CD4-positive, alpha-beta T cell treated with Interleukin-6 for 4 hours (primary cell): ENCODE measurements around the gene TIGD6.
"Not testable (repeated sequence)": the region's sequence is repeated elsewhere in the genome, so short reads cannot be mapped to it uniquely, and the experiment has no call there.

Experiments used
- DNase-seq: peaks from one replicate; pipeline ENCODE4 v3.0.0-alpha.2; 2020; ENCODE audit warnings: mixed read lengths

TIGD6 gene

DNA sequence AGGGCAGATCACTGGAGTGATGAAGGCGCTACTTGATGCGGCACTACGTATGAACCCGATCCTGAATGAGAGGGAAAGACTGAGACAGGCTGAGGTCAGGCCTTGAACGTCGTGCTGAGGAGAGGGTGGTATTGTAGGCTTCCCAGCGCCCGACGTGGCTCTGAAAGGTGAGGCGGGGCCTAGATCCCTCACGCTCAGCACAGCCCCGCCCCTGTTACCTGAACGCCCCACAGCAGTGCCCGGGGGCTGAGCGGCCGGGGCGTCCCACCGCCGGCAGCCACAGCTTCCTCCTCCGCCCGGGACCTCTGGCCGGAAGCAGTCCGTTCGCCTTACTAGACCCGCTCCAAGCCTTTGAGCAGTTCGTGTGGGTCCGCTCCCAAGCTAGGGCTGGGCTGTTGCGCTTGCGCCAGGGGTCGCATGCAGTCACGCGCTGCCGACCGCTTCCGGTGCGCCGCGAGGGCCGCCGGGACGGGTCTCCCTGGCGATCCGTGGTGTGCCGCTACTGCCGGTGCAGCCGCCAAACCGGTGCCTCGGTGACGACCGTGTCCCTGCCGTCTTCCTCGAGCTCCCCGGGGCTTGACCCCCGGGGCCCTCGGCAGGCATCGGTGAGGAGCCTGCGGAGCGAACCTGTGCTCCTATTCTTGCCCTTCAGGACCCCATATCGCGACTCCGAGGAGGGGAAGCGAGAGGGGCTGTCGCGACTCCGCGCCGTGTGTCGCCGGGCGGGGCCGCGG is at the start of gene TIGD6, which contains the start of gene HMGXB3:
TSS of gene TIGD6 (minus strand) at position 399 of the 734 bp plus-strand sequence. CDS start 4,306 bp downstream, outside the sequence.
TSS of gene HMGXB3 (plus strand) at position 484 of the 734 bp plus-strand sequence. CDS start 4,114 bp downstream, outside the sequence.
- DNase-seq: peak; percentile 86

DNA sequence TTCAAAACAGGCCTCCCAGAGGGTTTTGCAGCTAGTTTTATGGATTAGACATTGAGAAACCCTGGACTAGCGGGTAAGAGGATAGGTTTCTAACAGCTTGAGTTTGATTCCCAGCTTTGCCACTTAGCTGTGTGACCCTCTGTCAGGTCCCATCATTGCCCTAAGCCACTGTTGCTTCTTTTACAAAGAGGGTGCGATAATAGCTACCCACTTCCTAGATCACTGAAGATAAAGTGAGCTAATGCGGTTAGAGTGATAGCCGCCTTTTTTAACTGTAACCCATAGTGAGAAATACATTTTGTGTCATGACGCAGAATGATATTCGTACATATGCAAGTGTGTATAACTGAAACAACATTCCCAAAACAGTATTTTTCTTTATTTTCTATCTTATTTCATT is 45.6 kb upstream of the TIGD6 start:
- DNase-seq: no peak

GRCh38 chr5:150045549-150045948 is 45.1 kb upstream of the TIGD6 start:
- DNase-seq: no peak

DNA sequence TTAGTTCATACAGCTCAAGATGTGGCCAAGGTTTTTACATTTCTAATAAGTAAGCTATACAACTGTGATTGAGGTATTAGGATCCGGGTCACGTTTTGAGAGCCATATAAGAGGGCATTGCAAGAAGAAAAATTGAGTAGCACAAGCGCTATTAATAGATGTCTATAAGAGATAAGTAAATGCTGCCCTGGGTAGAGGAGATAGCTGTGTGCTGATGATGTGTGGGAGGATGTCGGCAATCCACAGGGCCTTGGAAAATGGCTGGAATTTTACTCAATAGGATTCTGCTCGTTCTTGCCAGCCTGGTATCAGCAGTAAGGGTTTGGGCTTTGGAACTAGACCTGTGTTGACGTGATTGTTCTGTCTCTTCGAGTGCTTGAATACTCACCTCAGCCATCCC is 44.3 kb upstream of the TIGD6 start:
- DNase-seq: no peak

DNA sequence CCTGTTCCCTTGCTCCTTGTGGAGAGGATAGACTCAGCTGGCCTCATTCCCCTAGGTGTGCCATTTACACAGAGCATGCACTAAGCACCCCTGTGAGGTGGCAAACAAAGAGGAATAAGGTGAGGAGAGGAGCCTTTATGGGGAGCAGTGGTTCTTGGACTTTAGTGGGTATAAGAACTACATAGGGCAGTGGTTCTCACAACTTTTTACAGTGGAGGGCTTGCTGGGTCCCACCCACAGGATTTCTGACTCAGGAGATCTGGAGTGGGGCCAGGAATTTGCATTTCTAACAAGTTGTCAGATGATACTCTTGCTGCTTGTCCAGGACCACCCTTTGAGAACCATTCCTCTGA is 43.9 kb upstream of the TIGD6 start:
- no peak for DNase-seq

GRCh38 chr5:150043657-150044328 is 43.3 kb upstream of the TIGD6 start:
- DNase-seq: no peak

DNA sequence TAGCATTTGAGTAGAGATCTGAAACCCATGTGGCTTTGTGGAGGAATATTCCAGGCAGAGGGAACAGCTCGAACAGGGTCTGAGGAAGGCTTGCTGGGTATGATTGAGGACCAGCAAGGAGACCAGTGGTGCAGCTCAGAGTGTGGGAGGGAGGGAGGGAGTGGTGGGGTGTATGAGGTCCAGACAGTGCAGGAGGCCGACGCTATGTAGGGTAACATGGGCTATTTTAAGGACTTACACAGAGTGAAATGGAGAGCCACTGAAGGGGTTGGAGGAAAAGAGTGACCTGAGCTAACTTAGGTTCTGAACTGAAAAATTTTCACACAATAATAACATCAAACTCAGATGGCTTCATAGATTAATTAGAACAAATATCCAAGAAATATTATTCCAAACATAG is 42.0 kb upstream of the TIGD6 start:
- no peak for DNase-seq

GRCh38 chr5:150038547-150038946 is 38.1 kb upstream of the TIGD6 start:
- no peak for DNase-seq

- DNase-seq: no peak
Observed at GRCh38 chr5:150036513-150036912, 36.1 kb upstream of the TIGD6 start.

DNA sequence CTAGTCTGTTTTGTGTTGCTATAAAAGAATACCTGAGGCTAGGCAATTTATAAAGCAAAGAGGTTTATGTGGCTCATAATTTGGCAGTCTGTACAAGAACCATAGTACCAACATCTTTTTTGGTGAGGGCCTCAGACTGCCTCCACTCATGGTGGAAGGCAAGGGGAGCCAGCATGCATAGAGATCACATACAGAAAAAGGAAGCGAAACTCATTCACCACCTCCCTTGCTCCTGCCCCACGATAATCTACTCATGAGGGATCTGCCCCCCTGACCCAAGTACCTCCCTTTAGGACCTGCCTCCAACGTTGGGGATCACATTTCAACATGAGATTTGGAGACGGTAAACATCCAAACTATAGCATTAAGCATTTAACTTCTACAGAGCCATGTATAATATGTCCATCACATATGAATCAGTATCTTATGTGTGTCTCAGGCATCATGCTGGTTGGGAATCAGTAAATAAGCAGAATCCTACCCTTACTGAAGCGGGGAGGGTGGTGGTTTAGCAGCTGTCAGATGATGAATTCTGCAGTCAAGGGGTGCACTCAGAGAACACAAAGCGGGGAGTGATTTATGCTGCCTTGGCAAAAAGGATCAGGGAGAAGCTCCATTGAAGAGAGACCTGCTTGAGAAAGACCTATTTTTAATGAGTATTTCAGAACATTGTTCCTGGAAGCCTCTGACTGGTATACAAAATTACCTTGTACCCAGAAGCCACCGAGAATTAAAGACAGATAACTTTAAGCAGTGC is 34.9 kb upstream of the TIGD6 start:
- no peak for DNase-seq

DNA sequence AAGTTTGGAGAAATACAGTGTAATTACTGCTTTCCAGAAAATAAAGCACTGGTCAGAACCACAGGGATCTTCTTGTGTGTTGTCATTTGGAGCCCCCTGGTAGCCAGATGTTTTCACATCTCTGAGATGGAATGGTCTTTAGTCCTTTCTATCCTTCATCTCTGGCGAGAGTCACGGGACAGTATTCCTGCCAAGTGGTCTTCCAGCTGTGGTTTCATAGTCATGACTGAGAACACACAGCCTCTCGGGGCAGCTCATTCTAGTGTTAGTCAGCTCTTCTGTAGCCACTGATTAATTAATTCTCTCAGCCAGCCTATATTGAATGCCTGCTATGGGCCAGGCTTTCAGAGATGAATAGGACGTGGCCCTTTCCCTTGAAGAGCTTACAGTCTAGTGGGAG is 34.2 kb upstream of the TIGD6 start:
- no peak for DNase-seq

GRCh38 chr5:150033334-150033733 is 32.9 kb upstream of the TIGD6 start:
- no peak for DNase-seq

DNA sequence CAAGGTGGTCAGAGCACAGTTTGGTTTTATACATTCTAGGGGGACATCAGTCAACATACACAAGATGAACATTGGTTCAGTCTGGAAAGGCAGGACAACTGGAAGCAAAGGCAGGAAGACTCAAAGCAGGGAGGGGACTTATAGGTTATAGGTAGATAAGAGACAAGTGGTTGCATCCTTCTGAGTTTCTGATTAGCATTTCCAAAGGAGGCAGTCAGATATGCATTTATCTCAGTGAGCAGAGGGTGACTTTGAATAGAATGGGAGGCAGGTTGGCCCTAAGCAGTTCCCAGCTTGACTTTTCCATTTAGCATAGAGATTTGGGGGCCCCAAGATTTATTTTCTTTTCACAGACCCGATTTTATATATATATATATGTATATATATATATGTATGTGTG is 27.6 kb upstream of the TIGD6 start:
- DNase-seq: not testable (repeated sequence)

- DNase-seq: no peak
Observed at GRCh38 chr5:150026682-150027172, 26.3 kb upstream of the TIGD6 start.

GRCh38 chr5:150024346-150024984 is 24.0 kb upstream of the TIGD6 start:
- DNase-seq: no peak

DNA sequence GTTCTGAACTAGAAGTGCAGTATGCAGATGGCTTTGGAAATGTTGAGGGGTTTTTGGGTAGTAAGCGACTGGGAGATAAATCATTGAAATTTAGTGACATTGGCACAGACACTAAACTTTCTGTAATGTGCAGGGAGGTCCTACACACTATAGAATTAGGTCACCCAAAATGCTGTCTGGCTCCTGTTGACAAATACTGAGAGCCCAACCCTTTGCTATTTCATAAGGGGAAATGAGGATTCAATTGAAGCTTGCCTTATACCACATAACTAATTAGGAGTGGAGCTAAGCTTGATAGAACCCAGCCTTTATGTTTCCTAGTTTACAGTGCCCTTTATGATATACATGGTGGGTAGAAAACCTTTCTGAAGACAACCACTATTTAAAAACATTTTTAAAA is 22.7 kb upstream of the TIGD6 start:
- DNase-seq: no peak

- no peak for DNase-seq
Observed at GRCh38 chr5:150022681-150023080, 22.2 kb upstream of the TIGD6 start.

DNA sequence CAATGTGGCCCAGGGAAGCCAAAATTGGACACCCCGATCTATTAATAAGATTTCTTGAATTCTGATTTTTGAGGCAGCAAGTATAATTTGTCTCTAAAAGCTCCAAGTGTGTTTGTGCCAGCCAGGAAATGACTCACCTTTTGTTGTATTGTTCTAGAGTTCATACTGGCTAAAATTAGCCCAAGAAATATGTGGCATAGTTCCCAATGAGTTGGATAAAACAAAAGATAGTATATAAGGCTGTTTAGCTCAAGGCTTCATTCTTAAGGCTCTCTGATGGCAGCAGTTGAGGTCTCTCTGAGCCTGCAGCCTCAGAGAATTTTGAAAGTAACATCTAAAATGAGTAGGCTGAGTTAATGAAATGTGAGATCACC is 21.7 kb upstream of the TIGD6 start:
- no peak for DNase-seq

GRCh38 chr5:150021491-150022157 is 21.2 kb upstream of the TIGD6 start:
- DNase-seq: no peak

- DNase-seq: no peak
Observed at GRCh38 chr5:150020249-150020648, 19.8 kb upstream of the TIGD6 start.

GRCh38 chr5:150017226-150018005 is 17.0 kb upstream of the TIGD6 start:
- DNase-seq: no peak

GRCh38 chr5:150016537-150016936 is 16.1 kb upstream of the TIGD6 start:
- DNase-seq: no peak
